PC-9 (cell line): Measurements from ENCODE around the gene TSEN15.

Experiments
- CTCF ChIP-seq: fragments of 200-600 bp; sonication (generic); conservative IDR thresholded peaks from 2 replicates; pipeline ENCODE4 v1.6.1; 2017; ENCODE audit warnings: mixed run types, antibody characterized with exemption, mild to moderate bottlenecking, moderate library complexity
- EZH2 ChIP-seq: fragments of 200-600 bp; sonication (generic); IDR thresholded peaks from 2 replicates; pipeline ENCODE4 v1.8.0; 2017; ENCODE audit warnings: antibody characterized with exemption, low read depth

GRCh38 chr1:184023171-184023570 is 28.4 kb upstream of the TSEN15 start:
- TF ChIP-seq CTCF (no peak), EZH2 (no peak)
